Hepatocyte (in vitro differentiated cells): ENCODE results near the gene ITGA11. TPM values are rescaled to one million over a fixed set of nuclear protein-coding genes. Genes with fewer than 3 reads are reported as not detected.

Experiments
- DNase-seq: peaks from one replicate; pipeline ENCODE4 v3.0.0-alpha.2; 2016; ENCODE audit warnings: low spot score
- H2AFZ ChIP-seq: fragments of 200-600 bp; sonication (generic); 2 replicates; pipeline ENCODE4 v1.6.0; 2016; ENCODE audit warnings: antibody characterized with exemption, mild to moderate bottlenecking
- H3K27ac ChIP-seq: fragments of 200-600 bp; sonication (generic); 2 replicates; pipeline ENCODE4 v1.5.1; 2016; ENCODE audit warnings: mild to moderate bottlenecking
- H3K27me3 ChIP-seq: fragments of 200-600 bp; sonication (generic); 2 replicates; pipeline ENCODE4 v1.6.1; 2016
- H3K36me3 ChIP-seq: fragments of 200-600 bp; sonication (generic); replicated peaks from 2 replicates; pipeline ENCODE4 v1.5.1; 2016; ENCODE audit warnings: low read depth; ENCODE audit not compliant: insufficient read depth
- H3K4me1 ChIP-seq: fragments of 200-600 bp; sonication (generic); 2 replicates; pipeline ENCODE4 v1.5.1; 2016; ENCODE audit warnings: mild to moderate bottlenecking, moderate library complexity; ENCODE audit not compliant: insufficient read depth
- H3K4me2 ChIP-seq: fragments of 200-600 bp; sonication (generic); 2 replicates; pipeline ENCODE4 v1.6.0; 2016
- H3K4me3 ChIP-seq: fragments of 200-600 bp; sonication (generic); 2 replicates; pipeline ENCODE4 v1.5.1; 2016; ENCODE audit warnings: mild to moderate bottlenecking
- H3K79me2 ChIP-seq: fragments of 200-600 bp; sonication (generic); 2 replicates; pipeline ENCODE4 v1.6.0; 2017; ENCODE audit warnings: mild to moderate bottlenecking
- H3K9me2 ChIP-seq: fragments of 200-600 bp; sonication (generic); replicated peaks from 2 replicates; pipeline ENCODE4 v1.6.0; 2017; ENCODE audit warnings: mild to moderate bottlenecking; ENCODE audit not compliant: insufficient read depth
- H3K9me3 ChIP-seq: fragments of 200-600 bp; sonication (generic); 2 replicates; pipeline ENCODE4 v1.5.1; 2016; ENCODE audit warnings: low read depth, mild to moderate bottlenecking
- H4K20me1 ChIP-seq: fragments of 200-600 bp; sonication (generic); 2 replicates; pipeline ENCODE4 v1.6.0; 2016; ENCODE audit warnings: mild to moderate bottlenecking; ENCODE audit not compliant: insufficient read depth, poor library complexity, severe bottlenecking
- EZH2 ChIP-seq: fragments of 200-600 bp; sonication (generic); IDR thresholded peaks from 2 replicates; pipeline ENCODE4 v1.6.1; 2016; ENCODE audit warnings: antibody characterized with exemption, mild to moderate bottlenecking, borderline replicate concordance
- EZH2phosphoT487 ChIP-seq: fragments of 200-600 bp; sonication (generic); IDR thresholded peaks from one replicate; pipeline ENCODE4 v1.6.1; 2018; ENCODE audit warnings: antibody characterized with exemption, mild to moderate bottlenecking, low read depth, moderate library complexity; ENCODE audit not compliant: unreplicated experiment, severe bottlenecking
- WGBS: methylation state at CpG from one replicate; pipeline ENCODE4 v1.1.6; 2016; ENCODE audit warnings: low lambda C conversion rate; ENCODE audit errors: missing lambda C conversion rate; 5-methylcytosine and 5-hydroxymethylcytosine counted together
- polyA plus RNA-seq: library from polyadenylated mRNA; unstranded; fragments of >200 nt; fragmentation: Nextera tagmentation; extraction: Ambion mirVana; gene quantifications from 2 replicates; pipeline ENCODE4 v1.2.1, GENCODE V29; 2016
- total RNA-seq: library from RNA; depleted of rRNA; stranded (reverse); fragments of >200 nt; gene quantifications from 2 replicates; pipeline ENCODE4 v1.2.3, GENCODE V29; 2014
- TF ChIP-seq, protein P1 (sequence below): fragments of 200-600 bp; sonication (generic); IDR thresholded peaks from 2 replicates; pipeline ENCODE4 v1.5.1; 2016; ENCODE audit warnings: antibody characterized with exemption, mild to moderate bottlenecking; ENCODE audit not compliant: poor library complexity

Gene ITGA11
- total and polyA plus RNA-seq, 2 experiments from 2014 or later = 9.7 to 19.6 TPM

DNA sequence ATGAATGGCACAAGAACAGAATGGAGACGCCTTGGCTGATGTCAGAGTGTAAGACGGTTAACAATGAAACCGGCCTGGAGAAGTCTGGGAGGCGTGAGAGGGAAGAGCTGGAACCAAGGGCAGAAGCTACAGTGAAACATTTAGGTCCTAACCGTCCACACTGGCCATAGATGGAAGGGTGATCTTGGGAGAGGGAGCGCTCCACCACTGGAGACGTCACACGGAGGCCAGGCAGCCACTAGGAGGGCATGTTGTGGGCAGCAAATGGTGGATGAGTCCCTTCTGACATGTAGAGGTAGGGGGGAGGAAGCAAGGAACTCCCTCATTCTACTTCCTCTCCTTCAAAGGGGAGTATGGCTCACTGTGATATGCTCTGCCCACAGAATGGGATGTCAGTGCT lies 130.7 kb downstream of the ITGA11 start:
- Histone ChIP-seq H3K4me3 (no peak overlapping the region), H3K27ac (peak overlapping the region; percentile 25), H3K27me3 (no peaks in the 10 kb centered on the region), H3K4me2 (no peak overlapping the region), H3K4me1 (peaks cover 8% of the 10 kb centered on the region), H3K9me3 (no peaks in the 10 kb centered on the region), H4K20me1 (peaks cover under 1% of the 10 kb centered on the region), H3K9me2 (no peaks in the 10 kb centered on the region), H3K79me2 (peaks cover 1% of the 10 kb centered on the region), H2AFZ (no peak overlapping the region), H3K36me3 (no peaks in the 10 kb centered on the region)
- DNase-seq = no peak
- 92% methylated on average over 8 of the region's 8 CpGs for WGBS
- TF ChIP-seq, protein P1, sequence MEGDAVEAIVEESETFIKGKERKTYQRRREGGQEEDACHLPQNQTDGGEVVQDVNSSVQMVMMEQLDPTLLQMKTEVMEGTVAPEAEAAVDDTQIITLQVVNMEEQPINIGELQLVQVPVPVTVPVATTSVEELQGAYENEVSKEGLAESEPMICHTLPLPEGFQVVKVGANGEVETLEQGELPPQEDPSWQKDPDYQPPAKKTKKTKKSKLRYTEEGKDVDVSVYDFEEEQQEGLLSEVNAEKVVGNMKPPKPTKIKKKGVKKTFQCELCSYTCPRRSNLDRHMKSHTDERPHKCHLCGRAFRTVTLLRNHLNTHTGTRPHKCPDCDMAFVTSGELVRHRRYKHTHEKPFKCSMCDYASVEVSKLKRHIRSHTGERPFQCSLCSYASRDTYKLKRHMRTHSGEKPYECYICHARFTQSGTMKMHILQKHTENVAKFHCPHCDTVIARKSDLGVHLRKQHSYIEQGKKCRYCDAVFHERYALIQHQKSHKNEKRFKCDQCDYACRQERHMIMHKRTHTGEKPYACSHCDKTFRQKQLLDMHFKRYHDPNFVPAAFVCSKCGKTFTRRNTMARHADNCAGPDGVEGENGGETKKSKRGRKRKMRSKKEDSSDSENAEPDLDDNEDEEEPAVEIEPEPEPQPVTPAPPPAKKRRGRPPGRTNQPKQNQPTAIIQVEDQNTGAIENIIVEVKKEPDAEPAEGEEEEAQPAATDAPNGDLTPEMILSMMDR = no peak

- Histone ChIP-seq H3K4me1 (peaks cover 8% of the 10 kb centered on the region), H3K4me2 (peak overlapping the region; percentile 23), H3K27ac (peak overlapping the region; percentile 74), H3K27me3 (no peaks in the 10 kb centered on the region), H4K20me1 (peaks cover 3% of the 10 kb centered on the region), H3K9me3 (no peaks in the 10 kb centered on the region), H3K36me3 (no peaks in the 10 kb centered on the region), H3K9me2 (no peaks in the 10 kb centered on the region), H2AFZ (no peak overlapping the region), H3K4me3 (no peak overlapping the region), H3K79me2 (peaks cover 11% of the 10 kb centered on the region)
- DNase-seq = peak; percentile 46
- TF ChIP-seq, protein P1 = no peak
- no peak for TF ChIP-seq EZH2
- no peak for TF ChIP-seq EZH2phosphoT487
- 80% methylated on average over 6 of the region's 6 CpGs for WGBS
Measured at GRCh38 chr15:68300115-68300940, 131.6 kb downstream of the ITGA11 start.

GRCh38 chr15:68299436-68299835 lies 132.5 kb downstream of the ITGA11 start:
- no peak for DNase-seq
- peaks cover 20% of the 10 kb centered on the region for H3K79me2 ChIP-seq
- no peak overlapping the region for H3K4me3 ChIP-seq
- no peaks in the 10 kb centered on the region for H3K9me2 ChIP-seq
- H3K27me3 ChIP-seq = no peaks in the 10 kb centered on the region
- H3K27ac ChIP-seq = peak overlapping the region; percentile 74
- no peak for TF ChIP-seq EZH2
- TF ChIP-seq, protein P1 = no peak
- no peak for TF ChIP-seq EZH2phosphoT487
- H3K9me3 ChIP-seq = no peaks in the 10 kb centered on the region
- H4K20me1 ChIP-seq = peaks cover 9% of the 10 kb centered on the region
- 92% methylated on average over 5 of the region's 5 CpGs for WGBS
- H3K4me2 ChIP-seq = peak overlapping the region; percentile 36
- no peak overlapping the region for H2AFZ ChIP-seq
- H3K4me1 ChIP-seq = peaks cover 8% of the 10 kb centered on the region
- H3K36me3 ChIP-seq = no peaks in the 10 kb centered on the region
